HG02798 (cell line): ENCODE results near the gene MTHFSD.

ENCODE experiments used
- ATAC-seq: cut with Tn5 transposase; IDR thresholded peaks from one replicate; pipeline ENCODE4 v1.9.1; 2021; ENCODE audit warnings: mild to moderate bottlenecking; ENCODE audit not compliant: unreplicated experiment, poor library complexity

The MTHFSD gene

GRCh38 chr16:86505185-86505898 is 49.7 kb downstream of the MTHFSD start:
- no peak for ATAC-seq

- no peak for ATAC-seq
Observed at GRCh38 chr16:86504315-86505184, 50.5 kb downstream of the MTHFSD start.

- no peak for ATAC-seq
Observed at GRCh38 chr16:86503830-86504229, 51.2 kb downstream of the MTHFSD start.

- ATAC-seq = no peak
Observed at GRCh38 chr16:86502856-86503748, 51.9 kb downstream of the MTHFSD start.

- ATAC-seq = no peak
Observed at GRCh38 chr16:86501989-86502855, 52.8 kb downstream of the MTHFSD start.

- ATAC-seq = no peak
Observed at GRCh38 chr16:86500708-86501510, 54.1 kb downstream of the MTHFSD start.

GRCh38 chr16:86499889-86500707 is 54.9 kb downstream of the MTHFSD start:
- no peak for ATAC-seq

- ATAC-seq = no peak
Observed at GRCh38 chr16:86499440-86499786, 55.6 kb downstream of the MTHFSD start.

- ATAC-seq = no peak
Observed at GRCh38 chr16:86498671-86499439, 56.2 kb downstream of the MTHFSD start.

- no peak for ATAC-seq
Observed at GRCh38 chr16:86498155-86498670, 56.8 kb downstream of the MTHFSD start.

- no peak for ATAC-seq
Observed at GRCh38 chr16:86497551-86498021, 57.4 kb downstream of the MTHFSD start.

- no peak for ATAC-seq
Observed at GRCh38 chr16:86496929-86497461, 58.0 kb downstream of the MTHFSD start.

GRCh38 chr16:86496262-86496928 is 58.6 kb downstream of the MTHFSD start:
- ATAC-seq = no peak

- no peak for ATAC-seq
Observed at GRCh38 chr16:86495756-86496261, 59.2 kb downstream of the MTHFSD start.

- no peak for ATAC-seq
Observed at GRCh38 chr16:86495357-86495701, 59.7 kb downstream of the MTHFSD start.
